Endothelial cell (in vitro differentiated cells): Measurements from ENCODE around the gene IBA57. TPM values are rescaled to one million over a fixed set of nuclear protein-coding genes. Genes with fewer than 3 reads are reported as not detected.

Source experiments
- DNase-seq: peaks from one replicate; pipeline ENCODE4 v3.0.0; 2021; ENCODE audit warnings: low spot score
- H3K27ac Mint-ChIP-seq: one replicate; pipeline ENCODE4 v1.8.0; 2021; ENCODE audit warnings: mixed read lengths, inconsistent platforms; ENCODE audit not compliant: unreplicated experiment
- H3K27me3 Mint-ChIP-seq: one replicate; pipeline ENCODE4 v1.8.0; 2021; ENCODE audit warnings: mild to moderate bottlenecking, moderate library complexity, mixed read lengths, inconsistent platforms; ENCODE audit not compliant: unreplicated experiment
- H3K36me3 Mint-ChIP-seq: one replicate; pipeline ENCODE4 v1.8.0; 2021; ENCODE audit warnings: mild to moderate bottlenecking, low read depth, mixed read lengths, inconsistent platforms; ENCODE audit not compliant: unreplicated experiment
- H3K4me1 Mint-ChIP-seq: one replicate; pipeline ENCODE4 v1.8.0; 2021; ENCODE audit warnings: mild to moderate bottlenecking, mixed read lengths, inconsistent platforms; ENCODE audit not compliant: unreplicated experiment
- H3K4me3 Mint-ChIP-seq: one replicate; pipeline ENCODE4 v1.8.0; 2021; ENCODE audit warnings: mild to moderate bottlenecking, mixed read lengths, inconsistent platforms; ENCODE audit not compliant: unreplicated experiment
- H3K9me3 Mint-ChIP-seq: one replicate; pipeline ENCODE4 v1.8.0; 2021; ENCODE audit warnings: mixed read lengths, inconsistent platforms; ENCODE audit not compliant: unreplicated experiment
- CTCF ChIP-seq: fragments of 200-600 bp; sonication (generic); IDR thresholded peaks from one replicate; pipeline ENCODE4 v1.5.0; 2021; ENCODE audit warnings: antibody characterized with exemption; ENCODE audit not compliant: unreplicated experiment
- total RNA-seq: library from RNA; stranded (reverse); fragmentation: NEBNext Ultra II Directional; extraction: Animal tissue kit (Norgen Biotek cat#: 25700); gene quantifications from one replicate; pipeline ENCODE4 v1.2.1, GENCODE V29; 2021; ENCODE audit not compliant: unreplicated experiment

The IBA57 gene
- total RNA-seq, 1 donor from 2014 or later: 11.5 TPM

GRCh38 chr1:228122921-228123441, 42.6 kb upstream of the IBA57 start:
- H3K4me1 Mint-ChIP-seq: no peaks in the 10 kb centered on the region

DNA sequence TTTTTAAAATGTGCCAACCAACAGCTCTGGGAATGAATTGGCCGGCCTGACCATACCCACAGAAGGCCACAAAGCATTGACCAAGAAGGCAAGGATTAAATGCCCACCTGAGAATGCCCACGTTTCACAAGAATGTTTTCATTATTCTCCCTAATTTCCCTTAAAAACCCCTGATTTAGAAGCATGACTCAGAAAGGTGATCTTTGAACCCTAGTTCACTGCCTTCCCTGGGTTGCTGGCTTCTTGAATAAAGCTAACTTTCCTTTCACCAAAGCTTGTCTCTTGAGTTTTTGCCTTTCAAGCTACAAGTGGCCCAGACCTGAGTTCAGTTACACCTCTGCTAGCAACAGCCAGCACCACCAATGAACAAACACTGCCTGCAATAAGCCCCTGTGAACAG, 42.1 kb upstream of the IBA57 start:
- Mint-ChIP-seq H3K4me1 (no peaks in the 10 kb centered on the region), H3K36me3 (no peaks in the 10 kb centered on the region), H3K27ac (no peak overlapping the region), H3K4me3 (no peak overlapping the region), H3K9me3 (no peaks in the 10 kb centered on the region), H3K27me3 (peaks cover 3% of the 10 kb centered on the region)
- no peak for DNase-seq
- no peak for TF ChIP-seq CTCF

More at GRCh38 chr1:228122921-228123441, 42.6 kb upstream of the IBA57 start:
- Mint-ChIP-seq H3K4me3 (no peak overlapping the region), H3K36me3 (no peaks in the 10 kb centered on the region), H3K27ac (no peak overlapping the region), H3K9me3 (no peaks in the 10 kb centered on the region), H3K27me3 (peaks cover 3% of the 10 kb centered on the region)
- no peak for TF ChIP-seq CTCF
- DNase-seq: no peak

- Mint-ChIP-seq H3K4me3 (no peak overlapping the region), H3K9me3 (no peaks in the 10 kb centered on the region), H3K27ac (no peak overlapping the region), H3K36me3 (no peaks in the 10 kb centered on the region), H3K27me3 (peaks cover 3% of the 10 kb centered on the region), H3K4me1 (no peaks in the 10 kb centered on the region)
- DNase-seq: no peak
- TF ChIP-seq CTCF: no peak
Measured at GRCh38 chr1:228125185-228125584, 40.4 kb upstream of the IBA57 start.

DNA sequence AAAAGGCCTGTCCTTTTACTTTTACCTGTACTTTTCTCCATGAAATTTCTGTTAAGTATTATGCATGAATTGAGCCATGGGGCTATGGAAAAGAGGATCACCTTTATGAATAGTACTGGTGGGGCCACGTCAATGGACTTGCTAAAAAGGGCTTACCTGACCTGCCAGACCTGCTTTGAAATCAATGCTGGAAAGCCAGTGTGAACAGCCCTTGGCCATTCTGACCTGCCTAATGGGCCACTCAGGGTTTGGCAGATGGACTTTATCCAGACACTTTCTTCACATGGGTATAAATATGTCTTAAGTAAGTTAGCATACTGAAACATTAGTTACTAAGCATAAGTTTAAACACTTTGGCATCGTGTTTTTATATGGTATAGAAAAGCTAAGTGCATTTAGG, 33.8 kb upstream of the IBA57 start:
- H3K27ac Mint-ChIP-seq: no peak overlapping the region
- no peak for DNase-seq
- H3K36me3 Mint-ChIP-seq: no peaks in the 10 kb centered on the region
- H3K9me3 Mint-ChIP-seq: no peaks in the 10 kb centered on the region
- H3K4me1 Mint-ChIP-seq: no peaks in the 10 kb centered on the region
- no peak for TF ChIP-seq CTCF
- H3K4me3 Mint-ChIP-seq: no peak overlapping the region
- peaks cover 1% of the 10 kb centered on the region for H3K27me3 Mint-ChIP-seq

GRCh38 chr1:228134591-228134990, 31.0 kb upstream of the IBA57 start:
- H3K27me3 Mint-ChIP-seq: peaks cover under 1% of the 10 kb centered on the region
- H3K4me1 Mint-ChIP-seq: peaks cover 1% of the 10 kb centered on the region
- no peak overlapping the region for H3K4me3 Mint-ChIP-seq
- no peak for TF ChIP-seq CTCF
- no peak overlapping the region for H3K27ac Mint-ChIP-seq
- H3K36me3 Mint-ChIP-seq: no peaks in the 10 kb centered on the region
- H3K9me3 Mint-ChIP-seq: no peaks in the 10 kb centered on the region
- DNase-seq: no peak
